Measurements from ENCODE around the gene C1QTNF3.

GRCh38 chr5:33981408-33982162, 61.4 kb downstream of the C1QTNF3 start:
- TF ChIP-seq EZH2 (IDR thresholded peaks at IDR 0.05; ENCODE audit: borderline replicate concordance, insufficient read depth, low read depth, low read length, poor library complexity, severe bottlenecking) (no peak), CTCF (IDR thresholded peaks at IDR 0.05) (no peak)
